CD1c-positive myeloid dendritic cell (primary cell): ENCODE results near the gene SV2A.
"Not testable (repeated sequence)": the region's sequence is repeated elsewhere in the genome, so short reads cannot be mapped to it uniquely, and the experiment has no call there.

ENCODE experiments used
- DNase-seq: peaks from one replicate; pipeline ENCODE4 v3.0.0-alpha.2; 2016; ENCODE audit errors: extremely low spot score

SV2A gene, protein sequence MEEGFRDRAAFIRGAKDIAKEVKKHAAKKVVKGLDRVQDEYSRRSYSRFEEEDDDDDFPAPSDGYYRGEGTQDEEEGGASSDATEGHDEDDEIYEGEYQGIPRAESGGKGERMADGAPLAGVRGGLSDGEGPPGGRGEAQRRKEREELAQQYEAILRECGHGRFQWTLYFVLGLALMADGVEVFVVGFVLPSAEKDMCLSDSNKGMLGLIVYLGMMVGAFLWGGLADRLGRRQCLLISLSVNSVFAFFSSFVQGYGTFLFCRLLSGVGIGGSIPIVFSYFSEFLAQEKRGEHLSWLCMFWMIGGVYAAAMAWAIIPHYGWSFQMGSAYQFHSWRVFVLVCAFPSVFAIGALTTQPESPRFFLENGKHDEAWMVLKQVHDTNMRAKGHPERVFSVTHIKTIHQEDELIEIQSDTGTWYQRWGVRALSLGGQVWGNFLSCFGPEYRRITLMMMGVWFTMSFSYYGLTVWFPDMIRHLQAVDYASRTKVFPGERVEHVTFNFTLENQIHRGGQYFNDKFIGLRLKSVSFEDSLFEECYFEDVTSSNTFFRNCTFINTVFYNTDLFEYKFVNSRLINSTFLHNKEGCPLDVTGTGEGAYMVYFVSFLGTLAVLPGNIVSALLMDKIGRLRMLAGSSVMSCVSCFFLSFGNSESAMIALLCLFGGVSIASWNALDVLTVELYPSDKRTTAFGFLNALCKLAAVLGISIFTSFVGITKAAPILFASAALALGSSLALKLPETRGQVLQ

GRCh38 chr1:149917571-149918144, at the start of gene SV2A:
Gene SV2A, minus strand, starts transcription at chr1:149917844. Its CDS starts 4,004 bp downstream, at chr1:149913840.
- DNase-seq, result no peak

DNA sequence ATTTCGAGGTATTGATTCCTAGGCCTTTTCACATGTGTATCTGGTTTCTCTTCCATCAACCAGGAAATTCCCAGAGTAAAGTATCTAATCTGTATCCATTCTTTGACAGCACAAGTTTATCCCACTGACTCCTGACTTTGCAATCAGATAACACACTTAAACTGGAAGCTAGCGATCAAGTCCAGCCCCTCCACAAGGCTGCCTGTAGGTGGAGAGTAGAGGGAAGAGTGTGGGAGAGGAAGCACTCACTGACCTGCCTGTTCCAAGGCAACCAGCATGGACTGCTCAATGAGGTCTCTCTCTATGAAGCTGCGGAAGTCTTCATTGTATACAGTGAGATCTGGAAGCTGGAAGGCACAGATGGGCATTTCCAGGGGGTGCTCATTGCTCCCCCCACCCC, 49.4 kb upstream of the SV2A start:
- no peak for DNase-seq

- no peak for DNase-seq
These were observed 48.8 kb upstream of the SV2A start for GRCh38 chr1:149966405-149966804.

GRCh38 chr1:149965440-149965839, 47.8 kb upstream of the SV2A start:
- DNase-seq, result no peak

DNA sequence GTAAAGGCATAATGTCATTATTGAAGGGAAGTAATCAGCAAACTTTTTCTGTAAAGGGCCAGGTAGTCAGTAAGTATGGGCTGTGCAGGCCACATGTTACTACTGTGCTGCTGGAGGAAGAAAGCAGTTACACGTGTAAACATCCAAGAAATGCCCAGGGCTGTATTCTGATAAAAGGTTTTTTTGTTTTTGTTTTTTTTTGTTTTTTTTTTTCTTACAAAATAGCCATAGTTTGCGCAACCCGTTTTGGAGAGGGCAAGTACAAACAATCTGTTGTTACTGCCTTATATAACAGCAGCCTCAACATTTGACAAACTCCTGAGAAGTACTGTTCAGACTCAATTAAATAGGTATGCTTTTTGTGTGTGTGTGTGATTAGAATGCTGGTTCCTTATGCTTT, 45.7 kb upstream of the SV2A start:
- no peak for DNase-seq

- DNase-seq, result no peak
These were observed 45.1 kb upstream of the SV2A start for GRCh38 chr1:149962736-149963135.

GRCh38 chr1:149962039-149962647, 44.5 kb upstream of the SV2A start:
- peak; percentile 87 for DNase-seq

DNA sequence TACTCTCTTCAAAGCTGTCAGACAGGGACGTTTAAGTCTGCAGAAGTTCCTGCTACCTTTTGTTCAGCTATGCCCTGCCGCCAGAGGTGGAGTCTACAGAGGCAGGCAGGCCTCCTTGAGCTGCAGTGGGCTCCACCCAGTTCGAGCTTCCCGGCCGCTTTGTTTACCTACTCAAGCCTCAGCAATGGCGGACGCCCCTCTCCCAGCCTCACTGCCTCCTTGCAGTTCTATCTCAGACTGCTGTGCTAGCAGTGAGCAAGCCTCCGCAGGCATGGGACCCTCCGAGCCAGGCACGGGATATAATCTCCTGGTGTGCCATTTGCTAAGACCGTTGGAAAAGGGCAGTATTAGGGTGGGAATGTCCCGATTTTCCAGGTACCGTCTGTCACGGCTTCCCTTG, 39.9 kb upstream of the SV2A start:
- not testable (repeated sequence) for DNase-seq

DNA sequence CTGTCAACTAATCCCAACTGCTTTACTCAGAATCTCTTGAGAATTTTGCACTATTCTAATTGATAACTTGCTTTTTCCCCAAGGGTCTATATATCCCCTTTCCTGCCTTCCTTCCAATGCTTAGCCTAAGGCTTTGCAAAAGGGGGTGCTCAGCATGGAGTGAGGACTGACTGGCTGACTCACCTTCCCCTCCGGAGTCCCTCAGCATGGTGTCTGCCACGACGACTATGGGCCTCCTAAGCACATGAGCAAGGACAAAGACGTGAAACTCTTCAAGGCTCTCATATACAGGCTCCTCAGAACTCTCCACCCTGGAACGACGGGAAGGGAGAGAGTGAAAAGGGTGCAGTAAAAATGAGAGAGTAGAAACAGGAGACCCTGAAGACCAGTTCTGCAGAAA, 32.3 kb upstream of the SV2A start:
- DNase-seq, result no peak

DNA sequence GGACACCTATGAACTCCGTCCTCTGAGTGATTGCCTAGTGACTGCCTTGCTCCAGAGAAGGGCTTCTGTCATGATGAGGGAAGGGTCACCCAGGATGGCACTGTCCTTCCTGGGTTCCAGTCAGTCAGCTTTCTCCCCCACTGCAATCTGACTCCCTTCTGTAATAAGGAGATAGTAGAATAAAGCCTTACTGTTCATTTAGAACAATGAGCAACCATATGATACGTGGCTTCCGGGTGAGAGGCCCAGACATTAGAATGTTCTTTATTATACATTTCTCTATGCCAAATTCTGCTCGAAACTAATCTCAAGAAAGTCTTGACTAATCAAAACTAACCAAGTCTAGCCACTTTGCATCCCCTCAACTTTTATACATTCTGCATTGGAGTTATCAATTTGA, 27.6 kb upstream of the SV2A start:
- DNase-seq, result no peak

GRCh38 chr1:149942885-149943284, 25.2 kb upstream of the SV2A start:
- no peak for DNase-seq

DNA sequence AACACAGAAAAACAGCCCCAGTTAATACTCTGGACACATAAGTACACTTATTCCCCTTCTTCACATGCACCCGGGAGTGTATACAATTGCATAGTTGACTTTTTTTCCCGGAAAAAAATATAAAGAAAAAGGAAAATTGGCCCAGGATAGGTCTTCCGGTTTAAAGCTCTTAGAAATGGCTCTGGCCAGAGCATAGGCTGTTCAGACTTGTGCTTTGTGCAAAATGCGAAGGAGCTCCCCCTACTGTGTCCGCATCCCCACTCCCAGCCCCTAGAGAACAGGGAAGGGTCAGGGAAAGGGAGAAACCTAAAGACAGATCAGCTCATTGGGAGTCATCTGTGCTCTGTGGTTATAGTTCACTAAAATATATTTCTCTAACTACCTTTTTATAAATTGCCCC, 24.6 kb upstream of the SV2A start:
- no peak for DNase-seq

DNA sequence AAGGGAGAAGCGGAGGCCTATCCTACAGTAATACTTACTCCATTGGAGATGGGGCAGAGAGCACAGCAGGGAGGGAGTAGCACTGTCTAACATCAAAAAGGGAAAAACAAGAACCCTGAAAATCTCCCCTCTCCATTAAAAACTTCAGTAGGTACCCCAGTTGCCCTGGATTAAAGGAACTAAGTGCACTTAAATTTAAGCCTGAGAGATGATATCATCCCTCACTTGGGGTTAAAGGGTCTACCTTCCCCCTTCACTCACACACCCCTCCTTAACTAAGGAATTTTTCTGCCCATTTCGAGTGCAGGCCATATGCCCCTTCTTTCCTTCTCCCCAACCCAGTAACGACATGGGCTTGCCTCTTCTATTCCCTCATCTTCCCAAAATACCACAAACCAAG, 22.8 kb upstream of the SV2A start:
- DNase-seq, result no peak

DNA sequence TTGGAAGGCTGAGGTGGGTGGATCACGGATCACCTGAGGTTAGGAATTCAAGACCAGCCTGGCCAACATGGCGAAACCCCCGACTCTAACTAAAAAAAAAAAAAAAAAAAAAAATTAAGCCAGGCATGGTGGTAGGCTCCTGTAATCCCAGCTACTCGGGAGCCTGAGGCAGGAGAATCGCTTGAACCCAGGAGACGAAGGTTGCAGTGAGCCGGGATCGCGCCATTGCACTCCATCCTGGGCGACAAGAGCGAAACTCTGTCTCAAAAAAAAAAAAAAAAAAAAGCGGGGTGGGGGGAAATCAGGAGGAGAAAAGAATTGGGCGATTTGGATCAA, 21.0 kb upstream of the SV2A start:
- not testable (repeated sequence) for DNase-seq

GRCh38 chr1:149937759-149938158, 20.1 kb upstream of the SV2A start:
- no peak for DNase-seq

DNA sequence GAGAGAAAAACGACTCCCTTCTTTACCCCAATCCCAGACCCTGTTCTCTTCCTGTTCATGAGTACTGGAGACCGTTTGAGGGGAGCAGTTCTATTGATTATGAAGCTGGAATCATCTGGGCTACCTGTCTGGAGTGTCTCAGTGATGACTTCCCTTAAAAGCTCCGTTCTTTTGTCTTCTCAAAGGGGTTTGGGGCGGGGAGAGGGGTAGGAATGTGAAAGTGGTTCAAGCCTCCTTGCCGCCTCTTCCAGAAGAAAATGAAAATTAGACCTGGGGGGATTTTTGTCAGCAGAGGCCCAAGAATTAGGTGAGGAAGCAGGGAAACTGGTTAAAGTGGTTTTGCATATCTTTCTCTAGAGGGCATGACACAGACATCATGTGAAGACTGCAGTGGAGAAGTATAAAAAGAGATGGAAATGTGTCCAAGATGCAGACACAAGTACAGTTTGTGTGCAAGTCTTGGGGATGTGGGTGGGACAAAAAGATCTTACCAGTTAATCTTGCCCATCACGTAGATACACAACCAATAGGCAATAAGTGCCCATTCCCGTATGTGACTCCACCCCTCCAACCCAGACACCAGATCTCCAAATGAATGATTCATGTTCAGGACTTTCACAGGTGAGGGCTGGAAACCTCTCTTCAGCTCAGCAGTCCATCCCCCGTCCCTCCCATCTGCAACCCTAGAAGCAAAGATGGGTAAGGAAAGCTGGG, 19.5 kb upstream of the SV2A start:
- no peak for DNase-seq

GRCh38 chr1:149936170-149936991, 18.7 kb upstream of the SV2A start, which contains the start of gene MTMR11:
Gene MTMR11, minus strand, starts transcription at chr1:149936879. Its CDS starts 232 bp downstream, at chr1:149936647.
- DNase-seq, result no peak

DNA sequence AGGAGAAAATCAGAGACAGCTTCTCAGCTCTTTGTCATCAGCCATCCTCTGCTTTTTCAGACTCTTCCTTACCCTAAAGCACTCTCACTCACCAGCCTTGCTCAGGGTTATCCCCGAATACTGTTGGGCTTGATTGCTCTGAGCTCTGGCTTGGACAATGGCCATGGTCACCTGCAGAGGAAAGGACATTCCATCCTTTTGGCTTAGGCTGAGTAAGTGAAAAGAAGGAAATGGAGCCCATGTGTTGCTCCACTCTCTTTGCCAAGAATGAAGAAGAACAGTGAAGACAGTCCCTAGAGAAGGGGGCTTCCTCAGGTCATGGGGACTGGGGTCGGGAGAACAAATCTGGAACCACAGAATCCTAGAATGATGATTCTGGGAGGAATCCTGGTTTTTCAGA, 16.7 kb upstream of the SV2A start:
- no peak for DNase-seq

DNA sequence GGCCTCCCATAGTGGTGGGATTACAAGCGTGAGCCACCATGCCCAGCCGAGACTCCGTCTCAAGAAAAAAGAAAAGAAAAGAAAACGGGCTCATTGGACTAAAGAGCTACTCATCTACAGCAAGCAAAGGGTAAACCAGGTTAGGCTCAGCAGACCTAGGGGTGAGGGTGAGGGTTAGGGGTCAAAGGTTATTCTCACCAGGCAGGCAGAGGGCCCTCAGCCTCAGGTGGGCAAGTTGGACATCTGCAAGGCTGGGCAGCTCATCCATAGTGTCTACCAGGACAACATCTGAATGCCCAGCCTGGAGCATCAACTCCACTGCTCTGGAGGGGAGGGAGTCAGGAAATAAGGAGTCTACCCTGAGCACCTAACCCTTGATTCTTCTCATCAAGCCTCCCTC, 15.6 kb upstream of the SV2A start:
- no peak for DNase-seq

GRCh38 chr1:149932474-149932873, 14.8 kb upstream of the SV2A start:
- DNase-seq, result no peak

GRCh38 chr1:149931212-149931790, 13.7 kb upstream of the SV2A start:
- peak; percentile 41 for DNase-seq
